MCF 10A (cell line): ENCODE measurements around the gene LRPAP1. TPM values are rescaled to one million over a fixed set of nuclear protein-coding genes. Genes with fewer than 3 reads are reported as not detected.

Experiments used
- BruUV-seq: library from RNA; stranded (reverse); fragments of 400-500 nt; replicated peaks from 2 replicates; lab custom pipeline; 2021; lab: Mats Ljungman, UMichigan
- CTCF ChIA-PET: fragments of 300-600 bp; sonication (Branson Sonifier 250); formaldehyde crosslinking; extraction: SDS; loops from one replicate; lab custom pipeline; 2021; ENCODE audit warnings: antibody characterized with exemption, inconsistent platforms; lab: Yijun Ruan, JAX
- POLR2A ChIA-PET: fragments of 300-600, 350-650 bp; sonication (Branson Sonifier 250); formaldehyde crosslinking; extraction: SDS; loops from one replicate; lab custom pipeline; 2020; ENCODE audit warnings: antibody characterized with exemption, inconsistent platforms; lab: Yijun Ruan, JAX
- DNase-seq: peaks from one replicate; pipeline ENCODE4 v3.0.0-alpha.2; 2018; ENCODE audit not compliant: unreplicated experiment
- H3K27ac Mint-ChIP-seq: one replicate; pipeline ENCODE4 v1.8.0; 2022; ENCODE audit warnings: mild to moderate bottlenecking, low read depth, mixed read lengths; ENCODE audit not compliant: unreplicated experiment
- H3K27me3 Mint-ChIP-seq: one replicate; pipeline ENCODE4 v1.8.0; 2022; ENCODE audit warnings: mixed read lengths; ENCODE audit not compliant: insufficient read depth, unreplicated experiment
- H3K36me3 Mint-ChIP-seq: one replicate; pipeline ENCODE4 v1.8.0; 2022; ENCODE audit warnings: mild to moderate bottlenecking, moderate library complexity, mixed read lengths; ENCODE audit not compliant: insufficient read depth, unreplicated experiment
- H3K4me1 Mint-ChIP-seq: one replicate; pipeline ENCODE4 v1.8.0; 2022; ENCODE audit warnings: mixed read lengths; ENCODE audit not compliant: insufficient read depth, unreplicated experiment
- H3K4me3 Mint-ChIP-seq: one replicate; pipeline ENCODE4 v1.8.0; 2022; ENCODE audit warnings: mild to moderate bottlenecking, moderate library complexity, mixed read lengths; ENCODE audit not compliant: unreplicated experiment
- H3K9me3 Mint-ChIP-seq: one replicate; pipeline ENCODE4 v1.8.0; 2022; ENCODE audit warnings: mixed read lengths; ENCODE audit not compliant: unreplicated experiment
- intact Hi-C: fragments of 100-400 bp; cut with micrococcal nuclease; formaldehyde crosslinking; loops from 2 replicates; pipeline ENCODE4 v1.14.1; 2022
- total RNA-seq: library from RNA; stranded (reverse); gene quantifications from 2 replicates; pipeline ENCODE4 v1.2.3, GENCODE V29; 2022
- TF ChIP-seq, protein P1 (sequence below): fragments of 200-600 bp; IDR thresholded peaks from one replicate; pipeline ENCODE4 v1.8.0; 2022; ENCODE audit warnings: antibody characterized with exemption, mild to moderate bottlenecking; ENCODE audit not compliant: unreplicated experiment

The LRPAP1 gene
- total RNA-seq, 1 experiment from 2014 or later = 93.6 TPM

- Mint-ChIP-seq H3K27me3 (no peaks in the 10 kb centered on the region), H3K9me3 (no peaks in the 10 kb centered on the region), H3K27ac (no peak overlapping the region), H3K36me3 (peaks cover 41% of the 10 kb centered on the region), H3K4me1 (no peaks in the 10 kb centered on the region), H3K4me3 (no peak overlapping the region)
- TF ChIP-seq, protein P1, sequence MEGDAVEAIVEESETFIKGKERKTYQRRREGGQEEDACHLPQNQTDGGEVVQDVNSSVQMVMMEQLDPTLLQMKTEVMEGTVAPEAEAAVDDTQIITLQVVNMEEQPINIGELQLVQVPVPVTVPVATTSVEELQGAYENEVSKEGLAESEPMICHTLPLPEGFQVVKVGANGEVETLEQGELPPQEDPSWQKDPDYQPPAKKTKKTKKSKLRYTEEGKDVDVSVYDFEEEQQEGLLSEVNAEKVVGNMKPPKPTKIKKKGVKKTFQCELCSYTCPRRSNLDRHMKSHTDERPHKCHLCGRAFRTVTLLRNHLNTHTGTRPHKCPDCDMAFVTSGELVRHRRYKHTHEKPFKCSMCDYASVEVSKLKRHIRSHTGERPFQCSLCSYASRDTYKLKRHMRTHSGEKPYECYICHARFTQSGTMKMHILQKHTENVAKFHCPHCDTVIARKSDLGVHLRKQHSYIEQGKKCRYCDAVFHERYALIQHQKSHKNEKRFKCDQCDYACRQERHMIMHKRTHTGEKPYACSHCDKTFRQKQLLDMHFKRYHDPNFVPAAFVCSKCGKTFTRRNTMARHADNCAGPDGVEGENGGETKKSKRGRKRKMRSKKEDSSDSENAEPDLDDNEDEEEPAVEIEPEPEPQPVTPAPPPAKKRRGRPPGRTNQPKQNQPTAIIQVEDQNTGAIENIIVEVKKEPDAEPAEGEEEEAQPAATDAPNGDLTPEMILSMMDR = no peak
- DNase-seq = no peak
- BruUV-seq = no TSS peak
- ChIA-PET CTCF (interaction anchor here (0.6 kb wide), 1 partner anchor 1797 kb away, joined by 3 read pairs; no protein-coding TSS in a partner anchor), POLR2A (no interaction called here)
- intact Hi-C loops = no loop called here
Measured at GRCh38 chr4:3523146-3523627, 9.0 kb downstream of the LRPAP1 start.

DNA sequence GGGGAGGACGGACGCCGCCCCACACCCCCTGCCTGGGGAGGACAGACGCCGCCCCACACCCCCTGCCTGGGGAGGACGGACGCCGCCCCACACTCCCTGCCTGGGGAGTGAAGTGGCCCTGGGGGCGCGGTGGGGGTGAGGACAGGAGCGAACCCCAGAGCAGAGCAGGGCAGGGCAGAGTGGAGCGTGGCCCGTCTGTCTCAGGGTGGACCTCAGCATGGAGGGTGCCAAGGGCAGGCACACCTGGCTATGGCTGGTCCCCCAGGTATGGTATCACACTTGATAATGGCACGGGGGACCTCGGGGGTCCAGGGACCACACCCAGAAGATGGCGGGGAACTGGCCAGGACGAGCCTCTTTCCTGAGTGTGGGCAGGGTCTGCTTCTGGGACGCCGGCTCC, 9.6 kb downstream of the LRPAP1 start:
- H3K4me1 Mint-ChIP-seq = no peaks in the 10 kb centered on the region
- H3K4me3 Mint-ChIP-seq = no peak overlapping the region
- H3K36me3 Mint-ChIP-seq = peaks cover 41% of the 10 kb centered on the region
- ChIA-PET POLR2A (no interaction called here), CTCF (interaction anchor here (0.6 kb wide), 1 partner anchor 1796 kb away, joined by 3 read pairs; no protein-coding TSS in a partner anchor)
- intact Hi-C loops = no loop called here
- BruUV-seq = no TSS peak
- no peaks in the 10 kb centered on the region for H3K27me3 Mint-ChIP-seq
- TF ChIP-seq, protein P1 = no peak
- DNase-seq = no peak
- H3K9me3 Mint-ChIP-seq = no peaks in the 10 kb centered on the region
- no peak overlapping the region for H3K27ac Mint-ChIP-seq

DNA sequence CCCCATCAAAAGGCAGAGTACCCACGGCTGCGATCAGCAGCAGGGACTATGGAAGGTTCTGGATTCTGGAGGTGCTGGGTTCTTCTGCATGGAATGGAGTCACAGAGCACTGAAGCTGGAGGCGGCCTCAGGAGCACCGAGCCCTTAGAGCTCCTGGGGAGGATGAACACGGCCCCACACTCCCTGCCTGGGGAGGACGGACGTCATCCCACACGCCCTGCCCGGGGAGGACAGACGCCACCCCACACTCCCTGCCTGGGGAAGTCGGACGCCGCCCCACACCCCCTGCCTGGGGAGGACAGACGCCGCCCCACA, 9.9 kb downstream of the LRPAP1 start:
- ChIA-PET POLR2A (no interaction called here), CTCF (no interaction called here)
- Mint-ChIP-seq H3K9me3 (no peaks in the 10 kb centered on the region), H3K36me3 (peaks cover 44% of the 10 kb centered on the region), H3K27ac (no peak overlapping the region), H3K27me3 (no peaks in the 10 kb centered on the region), H3K4me3 (no peak overlapping the region), H3K4me1 (no peaks in the 10 kb centered on the region)
- no peak for DNase-seq
- no TSS peak for BruUV-seq
- intact Hi-C loops = no loop called here
- TF ChIP-seq, protein P1 = no peak

- Mint-ChIP-seq H3K9me3 (no peaks in the 10 kb centered on the region), H3K27me3 (no peaks in the 10 kb centered on the region), H3K36me3 (peaks cover 45% of the 10 kb centered on the region), H3K27ac (no peak overlapping the region), H3K4me3 (no peak overlapping the region), H3K4me1 (no peaks in the 10 kb centered on the region)
- ChIA-PET POLR2A (no interaction called here), CTCF (no interaction called here)
- DNase-seq = no peak
- intact Hi-C loops = no loop called here
- no TSS peak for BruUV-seq
- TF ChIP-seq, protein P1 = no peak
Measured at GRCh38 chr4:3521621-3522325, 10.4 kb downstream of the LRPAP1 start.
